Cortex of kidney (tissue), 1 donor: Measurements from ENCODE around the gene FAM83G.
"Not testable (repeated sequence)": the region's sequence is repeated elsewhere in the genome, so short reads cannot be mapped to it uniquely, and the experiment has no call there.

ENCODE experiments used
- DNase-seq: peaks from one replicate; lab custom pipeline; 2025; lab: John Stamatoyannopoulos, UW

Gene FAM83G

DNA sequence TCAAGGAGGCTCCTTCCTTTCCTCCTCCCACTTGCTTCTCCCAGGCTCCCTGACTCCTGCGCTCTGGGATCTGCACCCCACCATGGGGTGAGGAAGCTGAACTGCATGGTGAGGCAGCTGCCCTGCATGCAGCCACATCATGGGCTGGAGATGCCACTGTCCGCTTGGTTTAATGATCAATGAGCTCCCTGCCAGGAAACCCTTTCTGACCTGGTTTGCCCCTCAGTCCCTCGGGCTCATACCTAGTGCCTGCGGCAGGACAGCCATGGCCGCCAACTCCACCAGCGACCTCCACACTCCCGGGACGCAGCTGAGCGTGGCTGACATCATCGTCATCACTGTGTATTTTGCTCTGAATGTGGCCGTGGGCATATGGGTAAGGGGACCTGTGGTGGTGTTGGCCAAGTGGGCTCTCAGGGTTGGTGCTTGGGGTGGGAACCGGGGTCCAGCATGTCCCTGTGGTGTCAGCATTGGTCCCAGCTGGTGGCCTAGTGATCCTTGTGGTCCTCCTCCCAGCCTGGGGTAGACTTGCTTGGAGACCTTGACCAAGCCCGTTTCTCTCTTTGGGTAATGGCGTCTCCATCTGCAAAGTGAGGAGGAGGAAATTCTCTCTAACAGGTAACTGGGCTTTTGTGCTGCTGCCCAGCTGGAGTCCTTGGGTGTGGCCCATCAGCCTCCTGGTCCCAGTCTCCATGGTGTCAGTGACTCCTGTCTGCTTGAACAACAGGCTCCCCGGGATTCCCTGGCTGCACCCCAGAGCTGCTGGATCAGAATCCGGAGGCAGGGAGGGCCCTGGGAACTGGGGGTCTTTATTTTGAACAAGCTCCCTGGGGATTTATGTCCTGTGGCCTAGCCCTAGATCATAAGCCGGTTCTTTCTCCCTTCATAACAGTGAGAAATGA lies 52.4 kb downstream of the FAM83G start, which contains the start of gene SLC5A10:
Gene SLC5A10 (plus strand): TSS at position 225 of the 902 bp plus-strand sequence. CDS start 41 bp downstream, at position 266.
- no peak for DNase-seq

DNA sequence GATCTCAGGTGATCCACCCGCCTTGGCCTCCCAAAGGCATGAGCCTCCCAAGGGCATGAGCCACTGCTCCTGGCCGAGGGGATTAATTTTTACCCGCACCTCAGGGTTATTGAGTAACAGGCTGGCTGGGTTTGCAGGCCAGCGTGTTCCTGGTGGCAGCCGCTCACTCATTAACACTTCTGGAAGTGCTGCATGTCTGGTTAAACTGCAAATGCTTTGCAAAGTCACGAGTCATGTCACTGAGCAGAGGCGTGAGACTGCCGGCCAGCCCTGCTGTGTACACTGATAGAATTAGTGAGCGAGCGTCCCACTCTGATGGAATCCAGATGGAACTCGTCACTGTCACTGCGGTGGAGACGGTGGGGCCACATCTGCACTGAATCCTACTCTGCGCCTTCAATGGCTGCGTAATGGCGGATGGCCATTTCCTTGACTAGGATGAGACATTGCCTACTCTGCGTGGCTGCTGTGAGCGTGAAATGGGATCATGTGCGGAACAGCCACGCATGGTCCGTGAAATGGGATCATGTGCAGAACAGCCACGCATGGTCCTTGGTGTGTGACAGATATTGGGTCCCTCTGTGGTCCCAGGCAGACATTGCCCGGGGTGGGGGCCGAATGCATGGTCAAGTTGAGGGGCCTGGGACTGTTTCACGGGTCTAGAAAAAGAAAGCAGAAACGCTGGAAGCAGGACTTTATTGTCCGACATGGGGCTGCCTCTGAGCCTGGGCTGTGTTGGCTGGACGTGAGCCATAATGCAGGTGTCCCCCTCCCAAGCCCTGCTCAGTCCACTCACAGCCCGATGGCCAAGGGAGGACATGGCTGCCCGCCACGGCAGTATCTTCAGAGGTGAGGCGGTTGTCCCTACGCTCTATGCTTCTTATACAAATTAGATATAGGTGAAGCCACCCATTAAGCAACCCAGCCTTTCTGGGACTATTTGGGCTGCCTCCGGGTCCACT lies 53.3 kb downstream of the FAM83G start:
- no peak for DNase-seq

DNA sequence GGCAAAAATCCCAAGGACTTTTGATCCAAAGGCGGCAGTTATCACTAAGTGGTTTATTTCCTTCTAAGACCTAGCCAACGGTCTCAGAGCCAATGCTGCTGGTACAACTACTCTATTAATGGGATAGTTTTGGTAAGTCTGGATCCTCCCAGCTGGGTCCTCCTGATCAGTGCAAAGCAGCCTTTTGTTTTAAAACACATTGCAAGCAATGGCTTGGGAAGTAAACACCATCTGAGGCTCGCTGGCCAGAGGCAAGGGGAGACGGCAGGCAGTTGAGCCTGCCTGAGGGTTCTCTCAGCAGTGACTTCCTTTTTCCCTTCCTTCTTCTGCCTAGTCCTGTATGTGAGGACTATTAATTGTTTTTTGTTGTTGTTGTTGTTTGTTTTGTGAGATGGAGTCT lies 54.2 kb downstream of the FAM83G start:
- no peak for DNase-seq

DNA sequence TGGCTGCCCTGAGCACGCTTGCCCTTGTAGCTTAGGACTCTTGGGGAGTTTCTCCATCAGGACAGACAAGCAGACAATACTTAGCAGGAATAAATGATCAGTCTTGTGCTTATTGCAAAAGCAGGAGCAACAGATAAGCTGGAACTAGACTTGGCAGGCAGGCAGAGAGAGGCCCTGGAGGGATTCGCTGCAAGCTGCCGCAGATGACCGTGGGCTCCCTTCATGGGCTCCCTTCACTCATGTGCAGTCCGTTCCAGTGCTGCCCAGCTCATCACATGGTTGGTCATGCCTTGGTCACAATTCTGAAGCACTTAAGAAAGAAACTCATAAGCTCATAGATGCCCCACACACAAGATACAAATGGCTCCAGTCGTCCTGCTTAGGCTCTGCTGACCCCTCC lies 55.0 kb downstream of the FAM83G start:
- DNase-seq = no peak

DNA sequence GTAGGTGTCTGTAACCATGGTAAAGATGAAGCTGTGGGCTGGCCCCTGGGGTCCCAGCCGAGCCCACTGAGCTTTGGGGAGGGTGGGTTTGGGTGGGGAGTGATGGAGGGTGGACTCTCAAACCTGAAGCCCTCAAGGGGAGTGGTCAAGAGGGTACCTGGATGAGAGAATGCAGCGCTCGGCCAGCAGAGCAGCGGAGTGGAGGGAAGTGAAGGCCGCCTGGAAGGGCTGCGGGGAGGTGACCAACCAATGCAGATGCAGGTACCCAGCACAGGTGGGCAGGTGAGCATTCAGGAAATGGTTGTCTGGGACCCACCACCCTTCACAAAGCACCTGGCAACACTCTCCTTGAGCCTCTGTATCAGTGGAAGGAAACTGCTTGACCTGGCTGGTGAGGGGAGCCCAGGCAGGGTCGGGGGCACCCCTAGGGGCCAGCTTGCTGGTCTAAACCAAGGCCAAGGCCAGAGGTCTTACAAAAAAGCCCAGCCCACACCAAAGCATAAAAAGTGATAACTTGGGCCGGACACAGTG lies 56.0 kb downstream of the FAM83G start:
- no peak for DNase-seq

DNA sequence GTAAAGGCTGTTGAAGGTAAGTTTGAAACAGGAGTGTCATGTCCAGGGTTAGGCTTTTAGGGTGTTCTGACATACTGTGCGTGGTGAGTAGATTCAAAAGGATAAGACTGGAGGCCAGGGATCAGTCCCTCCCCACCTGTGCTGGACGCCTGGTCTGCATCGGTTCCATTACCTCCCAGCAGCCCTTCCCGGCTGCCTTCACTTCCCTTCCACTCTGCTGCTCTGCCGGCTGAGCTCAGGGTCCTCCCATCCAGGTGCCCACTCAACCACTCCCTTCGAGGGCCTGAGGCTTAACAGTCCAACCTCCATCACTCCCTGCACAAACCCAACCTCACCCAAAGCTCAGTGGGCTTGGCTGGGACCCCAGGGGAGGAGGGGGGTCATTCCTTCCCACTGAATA lies 56.7 kb downstream of the FAM83G start:
- DNase-seq = no peak

DNA sequence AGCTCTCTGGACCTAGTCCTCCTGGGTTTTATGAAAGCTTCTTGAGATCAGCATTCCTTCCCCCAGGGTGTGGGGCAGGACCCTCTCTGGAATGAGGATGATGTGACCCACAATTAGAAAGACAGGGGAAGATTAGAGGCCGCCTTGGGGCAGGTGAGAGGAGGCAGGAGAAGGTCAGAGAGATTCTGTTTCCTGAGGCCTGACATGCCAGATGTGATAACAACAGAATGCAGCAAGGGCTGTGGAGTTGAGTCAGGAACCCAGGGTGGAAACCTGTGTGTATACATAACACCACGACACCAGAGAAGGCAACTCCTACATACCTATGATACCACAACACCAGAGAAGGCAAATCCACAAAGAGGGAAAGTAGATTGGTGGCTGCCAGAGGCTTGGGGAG lies 58.0 kb downstream of the FAM83G start:
- DNase-seq = no peak

DNA sequence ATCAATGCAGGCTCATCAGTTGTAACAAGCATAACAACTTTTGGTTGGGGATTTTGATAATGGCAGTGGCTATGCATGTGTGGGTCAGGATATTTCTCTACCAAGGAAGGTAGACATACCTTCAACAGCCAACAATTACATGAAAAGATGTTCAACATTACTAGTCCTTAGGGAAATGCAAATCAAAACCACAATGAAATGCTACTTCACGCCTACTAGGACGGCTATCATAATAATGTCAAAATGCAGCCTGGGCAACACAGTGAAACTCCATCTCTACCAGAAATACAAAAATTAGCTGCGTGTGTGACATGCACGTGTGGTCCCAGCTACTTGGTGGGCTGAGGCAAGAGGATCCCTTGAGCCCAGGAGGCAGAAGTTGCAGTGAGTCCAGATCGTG lies 59.9 kb downstream of the FAM83G start:
- no peak for DNase-seq

DNA sequence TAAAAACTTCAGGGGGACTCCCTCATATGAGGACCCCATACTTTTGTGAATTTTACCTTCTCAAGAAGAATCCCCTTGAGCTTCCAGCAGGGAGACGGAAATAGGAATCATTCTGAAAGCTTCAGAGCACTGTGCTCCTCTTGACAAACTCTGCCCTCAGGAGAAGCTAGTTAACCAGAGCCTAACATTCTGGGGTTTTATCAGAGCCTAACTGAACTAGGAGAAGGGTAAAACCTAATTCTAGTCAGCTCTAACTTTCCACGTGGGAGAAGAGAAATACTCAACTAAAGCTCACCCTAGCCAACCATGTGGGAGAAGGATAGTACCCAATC lies 65.9 kb downstream of the FAM83G start:
- no peak for DNase-seq

DNA sequence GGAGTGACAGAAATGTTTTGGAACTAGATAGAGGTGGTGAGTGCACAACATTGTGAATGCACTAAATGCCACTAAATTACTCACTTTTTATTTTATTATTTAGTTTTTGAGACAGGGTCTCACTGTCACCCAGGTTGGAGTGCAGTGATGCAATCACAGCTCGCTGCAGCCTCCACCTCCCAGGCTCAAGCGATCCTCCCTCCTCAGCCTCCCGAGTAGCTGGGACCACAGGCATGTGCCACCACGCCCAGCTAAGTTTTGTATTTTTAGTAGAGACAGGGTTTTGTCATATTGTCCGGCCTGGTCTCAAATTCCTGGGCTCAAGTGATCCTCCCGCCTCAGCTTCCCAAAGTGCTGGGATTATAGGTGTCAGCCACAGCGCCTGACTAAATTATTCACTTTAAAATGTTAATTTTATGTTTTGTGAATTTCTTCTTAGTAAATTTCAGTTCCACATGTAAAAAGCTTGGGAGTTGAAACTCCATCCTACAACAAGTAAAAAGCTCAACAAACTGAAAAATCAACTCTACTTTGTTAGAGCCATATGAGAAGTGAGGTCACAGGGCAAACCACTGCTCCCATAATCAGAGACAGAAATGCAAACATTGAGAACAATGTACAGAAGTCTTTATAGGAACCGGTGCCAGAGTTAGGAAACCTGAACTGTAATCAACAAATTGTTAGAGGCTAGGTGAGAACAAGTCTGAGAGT lies 66.4 kb downstream of the FAM83G start:
- no peak for DNase-seq

DNA sequence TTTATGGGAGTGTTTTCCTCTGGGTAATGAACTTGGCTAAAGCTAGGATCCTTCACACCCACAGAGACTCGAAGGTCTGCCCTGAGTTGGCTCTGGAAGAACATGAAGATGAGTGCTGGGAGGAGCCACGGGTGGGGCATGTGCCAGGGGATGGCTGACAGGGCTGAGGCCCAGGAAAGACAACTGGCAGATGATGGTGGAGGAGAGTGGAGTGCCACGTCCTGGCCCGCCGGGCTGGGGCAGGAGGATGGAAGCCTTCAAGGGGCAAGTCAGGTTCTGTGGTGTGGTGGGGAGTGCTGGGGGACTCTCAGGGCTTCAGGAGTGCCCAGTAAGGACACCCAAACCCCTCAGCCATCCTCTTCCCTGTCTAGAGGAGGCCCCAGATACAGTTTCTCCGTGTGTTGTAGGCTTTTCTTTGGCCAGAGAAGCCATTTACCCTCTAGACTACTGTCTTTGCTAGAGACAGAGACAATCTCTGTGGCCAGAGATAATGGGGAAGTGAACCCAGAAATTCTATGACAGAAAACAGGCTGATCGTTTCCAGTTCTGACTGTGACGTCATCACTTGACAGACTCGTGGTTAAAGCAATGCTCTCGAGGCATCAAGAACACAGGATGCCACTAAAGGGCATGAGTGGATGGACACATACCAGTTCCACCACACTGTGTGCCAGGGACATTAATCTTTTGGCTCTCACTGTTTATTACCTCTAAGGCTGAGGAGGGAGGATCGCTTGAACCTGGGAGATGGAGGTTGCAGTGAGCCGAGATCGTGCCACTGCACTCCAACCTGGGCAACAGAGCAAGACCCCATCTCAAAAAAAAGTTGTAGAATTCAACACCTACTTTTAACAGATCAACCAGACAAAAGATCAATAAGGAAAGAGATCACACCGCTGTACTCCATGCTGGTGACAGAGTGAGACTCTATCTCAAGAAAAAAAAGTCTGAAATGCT lies 71.2 kb downstream of the FAM83G start:
- no peak for DNase-seq

DNA sequence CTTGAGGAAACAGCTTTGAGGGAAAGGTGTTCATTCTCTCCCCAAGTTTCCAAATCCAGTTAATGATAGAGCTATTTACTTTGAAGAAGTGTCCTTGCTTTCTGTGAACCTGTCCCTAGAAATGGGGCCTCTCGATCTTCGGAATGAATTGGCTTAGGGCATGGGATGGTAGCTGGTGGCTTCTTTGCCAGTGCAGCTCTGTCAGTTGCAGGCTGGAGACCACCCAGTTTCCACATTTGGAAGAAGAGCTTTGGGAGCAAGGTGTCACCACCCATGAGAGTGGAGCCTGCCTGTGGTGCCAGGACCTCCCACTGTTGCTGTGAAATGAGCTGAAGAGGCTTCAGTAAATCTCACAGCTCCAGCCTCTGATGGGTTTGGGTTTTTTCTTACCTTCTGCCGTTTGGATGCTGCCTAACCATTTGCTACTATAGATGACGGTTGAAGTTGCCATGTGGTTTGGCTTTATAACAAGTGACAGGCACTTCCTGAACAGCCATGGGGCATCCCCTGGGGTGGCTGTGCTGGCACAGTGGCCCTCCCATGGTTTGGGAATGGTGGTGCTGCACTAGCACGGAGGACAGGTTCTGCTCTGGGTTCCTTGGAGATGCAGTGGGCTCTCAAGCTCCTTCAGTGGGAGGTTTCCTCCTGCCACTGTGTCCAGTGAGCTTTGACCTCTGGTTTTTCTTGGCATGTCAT lies 72.1 kb downstream of the FAM83G start:
- DNase-seq = no peak

DNA sequence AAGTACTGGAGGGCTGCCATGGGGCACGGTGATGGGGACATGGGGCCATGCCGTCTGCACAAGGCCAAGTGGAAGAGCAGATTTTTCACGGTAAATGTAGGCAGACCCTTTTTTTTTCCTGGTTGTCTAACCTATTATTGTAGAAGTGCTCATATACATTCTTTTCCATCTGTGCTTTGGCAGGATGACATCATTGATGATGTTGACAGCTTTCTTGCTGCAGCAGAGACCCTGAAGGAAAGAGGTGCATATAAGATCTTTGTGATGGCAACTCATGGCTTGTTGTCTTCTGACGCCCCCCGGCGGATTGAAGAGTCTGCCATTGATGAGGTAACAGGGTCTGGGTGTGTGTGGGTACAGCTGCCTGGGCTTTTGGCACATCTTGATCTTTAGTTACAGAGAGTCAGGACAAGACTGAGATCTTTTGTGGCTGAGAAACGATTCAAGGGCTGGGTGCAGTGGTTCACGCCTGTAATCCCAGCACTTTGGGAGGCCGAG lies 75.9 kb downstream of the FAM83G start:
- no peak for DNase-seq

DNA sequence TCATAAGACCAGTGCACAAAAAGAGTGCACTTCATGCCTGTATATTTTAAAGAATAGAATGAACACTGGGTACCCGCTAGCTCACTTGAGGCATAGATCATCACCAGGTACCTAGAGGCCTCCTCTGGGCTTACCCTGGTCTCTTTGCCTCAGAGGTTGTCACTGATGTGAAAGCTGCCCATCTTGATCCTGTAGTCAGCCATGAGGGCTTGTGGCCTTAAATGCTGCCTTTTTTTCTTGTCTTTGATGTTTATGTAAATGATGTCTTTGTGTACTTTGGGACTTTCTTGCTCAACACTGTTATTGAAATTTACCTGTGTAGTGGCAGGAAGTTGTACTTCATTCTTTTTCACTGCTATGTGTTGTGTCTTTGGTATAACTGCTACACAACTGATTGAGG lies 79.4 kb downstream of the FAM83G start:
- DNase-seq = no peak

DNA sequence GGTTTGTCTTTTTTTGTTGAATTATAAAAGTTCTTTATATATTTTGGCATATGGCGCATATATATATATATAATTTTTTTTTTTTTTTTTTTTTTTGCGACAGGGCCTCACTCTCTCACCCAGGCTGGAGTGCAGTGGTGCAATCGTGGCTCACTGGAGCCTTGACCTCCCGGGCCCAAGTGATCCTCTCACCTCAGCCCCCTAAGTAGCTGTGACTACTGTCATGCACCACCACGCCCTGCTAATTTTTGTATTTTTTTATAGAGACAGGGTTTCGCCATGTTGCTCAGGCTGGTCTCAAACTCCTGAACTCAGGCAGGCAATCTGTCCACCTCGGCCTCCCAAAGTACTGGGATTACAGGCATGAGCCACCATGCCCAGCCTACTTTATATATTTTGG lies 82.0 kb downstream of the FAM83G start:
- DNase-seq = not testable (repeated sequence)

DNA sequence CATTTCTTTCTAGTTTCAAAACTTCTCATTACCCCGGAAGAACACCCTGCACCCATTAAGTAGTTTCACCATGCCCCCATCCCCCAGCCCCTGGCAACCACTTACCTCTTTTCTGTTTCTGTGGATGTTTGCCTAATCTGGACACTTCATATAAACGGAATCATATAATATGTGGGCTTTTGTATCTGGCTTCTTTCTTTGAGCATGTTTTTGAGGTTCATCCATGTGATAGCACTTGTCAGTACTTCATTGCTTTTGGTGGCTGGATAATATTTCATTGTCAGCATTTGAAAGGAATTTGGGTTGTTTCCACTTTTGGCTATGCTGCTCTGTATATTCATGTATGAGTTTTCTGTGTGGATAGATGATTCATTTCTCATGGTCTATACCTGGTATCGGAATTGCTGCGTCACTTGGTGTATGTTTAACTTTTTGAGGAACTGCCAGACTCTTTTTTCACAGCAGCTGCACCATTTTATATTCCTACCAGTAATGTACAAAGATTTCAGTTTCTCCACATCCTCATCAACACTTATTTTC lies 82.6 kb downstream of the FAM83G start:
- no peak for DNase-seq

DNA sequence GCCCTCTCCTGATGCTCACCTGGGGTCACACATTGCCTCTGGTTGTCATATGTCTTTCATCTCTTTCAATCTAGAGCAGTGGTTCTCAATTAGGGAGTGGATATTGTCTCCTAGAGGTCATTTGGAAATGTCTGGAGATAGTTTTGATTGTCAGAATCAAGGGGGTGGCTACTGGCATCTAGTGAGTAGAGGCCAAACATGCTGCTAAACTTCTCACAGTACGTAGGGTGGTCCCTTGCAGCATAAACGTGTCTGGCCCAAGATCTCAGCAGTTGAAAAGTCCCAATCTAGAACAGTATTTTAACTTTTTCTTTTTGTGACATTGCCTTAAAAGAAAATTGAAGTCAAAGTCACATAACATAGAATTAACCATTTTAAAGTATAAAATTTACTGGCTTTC lies 83.1 kb downstream of the FAM83G start:
- no peak for DNase-seq

DNA sequence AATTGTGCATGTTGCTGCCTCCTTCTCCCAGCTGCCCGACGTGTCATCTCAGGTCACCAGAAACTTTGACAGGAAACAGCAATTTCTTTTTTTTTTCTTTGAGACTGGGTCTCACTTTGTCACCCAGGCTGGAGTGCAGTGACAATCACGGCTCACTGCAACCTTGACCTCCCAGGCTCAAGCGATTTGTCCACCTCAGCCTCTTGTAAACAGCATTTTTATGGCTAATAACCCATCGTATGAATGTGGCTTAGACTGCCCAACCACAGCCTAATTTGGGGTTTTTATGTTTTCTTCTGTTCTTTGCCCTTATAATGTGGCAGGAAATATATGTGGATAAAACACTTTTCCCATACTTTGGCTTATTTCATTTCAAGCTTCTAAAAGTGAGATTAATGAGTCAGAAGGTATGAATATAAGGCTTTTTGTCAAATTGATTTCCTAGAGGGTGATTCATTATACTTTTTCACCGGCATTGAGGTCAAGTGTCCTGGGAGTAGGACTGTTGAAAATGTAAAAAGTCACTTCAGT lies 83.6 kb downstream of the FAM83G start:
- no peak for DNase-seq

DNA sequence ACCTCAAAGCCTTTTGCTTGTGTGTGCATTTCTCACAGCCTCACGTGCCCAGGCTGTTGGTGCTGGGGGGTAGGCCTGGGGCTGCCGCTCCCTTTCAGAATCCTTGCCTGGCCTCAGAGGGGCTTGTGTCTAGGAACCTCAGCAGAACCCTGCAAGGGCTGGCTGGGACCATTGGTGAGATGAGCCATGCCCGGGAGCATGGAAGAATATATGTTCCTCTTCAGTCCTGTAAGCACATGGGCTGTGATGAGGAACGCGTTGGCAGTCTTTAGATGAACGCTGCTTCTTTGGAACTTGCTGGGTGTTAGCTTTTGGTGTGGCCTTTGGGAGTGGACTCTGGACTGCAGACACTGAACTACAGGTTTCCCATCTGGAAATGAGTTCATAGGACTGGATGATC lies 84.6 kb downstream of the FAM83G start:
- DNase-seq = no peak
